ENCODE results near the gene HOXB5. TPM values are rescaled to one million over a fixed set of nuclear protein-coding genes. Genes with fewer than 3 reads are reported as not detected.

HOXB5 gene
- total RNA-seq, 1 donor from 2014 or later: not detected

- DNase-seq (ENCODE audit: low spot score): no peak
Observed at GRCh38 chr17:48576479-48577309, 16.9 kb downstream of the HOXB5 start.

- no peak for DNase-seq (ENCODE audit: low spot score)
Observed at GRCh38 chr17:48575673-48576478, 17.7 kb downstream of the HOXB5 start.

GRCh38 chr17:48575066-48575582, 18.5 kb downstream of the HOXB5 start:
- no peak for DNase-seq (ENCODE audit: low spot score)

- no peak for DNase-seq (ENCODE audit: low spot score)
Observed at GRCh38 chr17:48574505-48575065, 19.0 kb downstream of the HOXB5 start.

- no peak for DNase-seq (ENCODE audit: low spot score)
Observed at GRCh38 chr17:48571826-48572417, 21.7 kb downstream of the HOXB5 start.

- peak; percentile 49 for DNase-seq (ENCODE audit: low spot score)
Observed at GRCh38 chr17:48571024-48571818, 22.4 kb downstream of the HOXB5 start.

- no peak for DNase-seq (ENCODE audit: low spot score)
Observed at GRCh38 chr17:48570325-48571023, 23.1 kb downstream of the HOXB5 start.

GRCh38 chr17:48569674-48570324, 23.8 kb downstream of the HOXB5 start:
- no peak for DNase-seq (ENCODE audit: low spot score)

GRCh38 chr17:48569240-48569582, 24.4 kb downstream of the HOXB5 start:
- DNase-seq (ENCODE audit: low spot score): no peak

GRCh38 chr17:48568499-48569239, 24.9 kb downstream of the HOXB5 start:
- DNase-seq (ENCODE audit: low spot score): peak; percentile 55

- no peak for DNase-seq (ENCODE audit: low spot score)
Observed at GRCh38 chr17:48567646-48568354, 25.8 kb downstream of the HOXB5 start.

- DNase-seq (ENCODE audit: low spot score): no peak
Observed at GRCh38 chr17:48567209-48567608, 26.4 kb downstream of the HOXB5 start.

GRCh38 chr17:48566717-48567116, 26.9 kb downstream of the HOXB5 start:
- DNase-seq (ENCODE audit: low spot score): no peak

- DNase-seq (ENCODE audit: low spot score): no peak
Observed at GRCh38 chr17:48565925-48566710, 27.5 kb downstream of the HOXB5 start.

GRCh38 chr17:48565022-48565554, 28.5 kb downstream of the HOXB5 start:
- no peak for DNase-seq (ENCODE audit: low spot score)

GRCh38 chr17:48564188-48565021, 29.2 kb downstream of the HOXB5 start:
- no peak for DNase-seq (ENCODE audit: low spot score)

- no peak for DNase-seq (ENCODE audit: low spot score)
Observed at GRCh38 chr17:48563867-48564187, 29.8 kb downstream of the HOXB5 start.
